Measurements from ENCODE around the gene PRPH2. TPM values are rescaled to one million over a fixed set of nuclear protein-coding genes. Genes with fewer than 3 reads are reported as not detected.
"Not testable (repeated sequence)": the region's sequence is repeated elsewhere in the genome, so short reads cannot be mapped to it uniquely, and the experiment has no call there.

Gene PRPH2
- polyA plus RNA-seq, 12 donors: 2.4 to 7.9 (median 5.2) TPM; not detected in 1

DNA sequence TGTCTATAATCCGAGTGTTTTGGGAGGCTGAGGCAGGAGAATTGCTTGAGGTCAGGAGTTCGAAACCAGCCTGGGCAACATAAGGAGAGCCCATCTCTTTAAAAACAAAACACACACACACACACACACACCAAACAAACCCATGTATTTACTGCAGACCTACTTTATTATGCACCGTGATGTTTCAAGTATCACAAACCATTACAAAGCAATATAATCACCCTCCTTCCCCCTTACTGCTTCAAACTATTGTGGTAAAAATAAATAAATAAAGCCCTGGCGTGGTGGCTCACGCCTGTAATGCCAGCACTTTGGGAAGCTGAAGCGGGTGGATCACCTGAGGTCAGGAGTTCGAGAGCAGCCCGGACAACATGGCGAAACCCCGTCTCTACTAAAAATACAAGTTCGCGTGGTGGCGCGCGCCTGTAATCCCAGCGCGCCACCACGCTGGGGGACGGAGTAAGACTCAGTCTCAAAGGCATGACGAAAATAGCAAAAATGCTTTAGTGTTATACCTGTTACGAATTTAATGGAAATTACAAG lies 22.0 kb upstream of the PRPH2 start:
- DNase-seq: no peak

DNA sequence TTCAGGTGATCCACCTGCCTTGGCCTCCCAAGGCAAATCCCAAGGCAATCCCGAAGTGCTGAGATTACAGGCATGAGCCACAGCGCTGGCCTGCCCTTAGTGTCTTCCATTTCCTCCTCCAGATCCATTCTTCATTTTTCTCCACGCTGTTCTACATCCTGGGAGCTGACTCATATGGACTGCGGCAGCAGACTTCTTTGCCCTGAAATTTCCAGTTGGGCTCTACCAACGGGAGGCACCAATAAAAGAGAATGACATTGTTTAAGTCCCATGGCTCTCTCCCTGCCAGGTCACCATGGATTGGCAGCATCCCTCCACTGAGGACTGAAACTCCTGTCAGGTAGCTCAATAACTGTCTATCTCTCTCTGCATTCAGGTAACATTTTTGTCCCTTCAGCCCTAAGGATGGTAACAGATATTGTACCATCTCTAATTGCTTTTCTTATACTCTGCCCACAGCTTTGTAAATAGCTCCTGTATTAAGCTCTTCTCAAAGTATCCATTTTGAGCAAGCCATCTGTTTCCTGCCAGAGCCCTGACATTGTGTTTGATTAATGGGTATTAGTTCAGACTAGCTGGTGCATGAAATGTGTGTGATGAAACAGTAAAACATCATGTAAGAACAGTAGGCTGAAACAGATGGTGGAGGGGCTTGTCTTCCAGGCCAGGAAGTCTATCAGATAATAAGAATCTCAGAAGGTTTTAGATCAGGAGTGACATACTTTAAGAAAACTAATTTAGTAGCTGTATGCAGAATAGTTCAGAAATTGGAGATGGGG lies 19.9 kb upstream of the PRPH2 start:
- DNase-seq: no peak

DNA sequence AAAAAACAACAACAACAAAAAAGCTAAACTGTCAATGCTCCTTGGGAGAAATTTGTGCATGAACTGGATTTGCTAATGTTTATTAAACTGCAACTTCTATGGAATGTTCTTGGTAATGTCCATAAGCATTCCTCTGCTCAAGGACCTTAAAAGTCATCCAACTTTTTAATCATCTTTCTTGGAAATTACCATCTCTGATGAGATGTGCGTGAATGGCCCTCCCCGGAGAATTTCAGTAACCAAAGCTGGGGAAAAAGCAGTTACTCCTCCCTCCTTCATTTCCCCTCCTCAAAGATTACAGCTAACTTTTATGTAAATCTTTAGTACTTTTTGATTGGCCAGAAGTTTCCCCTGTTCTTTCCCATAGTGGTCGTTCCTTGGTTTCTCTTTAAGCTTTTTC lies 18.3 kb upstream of the PRPH2 start:
- DNase-seq: no peak

DNA sequence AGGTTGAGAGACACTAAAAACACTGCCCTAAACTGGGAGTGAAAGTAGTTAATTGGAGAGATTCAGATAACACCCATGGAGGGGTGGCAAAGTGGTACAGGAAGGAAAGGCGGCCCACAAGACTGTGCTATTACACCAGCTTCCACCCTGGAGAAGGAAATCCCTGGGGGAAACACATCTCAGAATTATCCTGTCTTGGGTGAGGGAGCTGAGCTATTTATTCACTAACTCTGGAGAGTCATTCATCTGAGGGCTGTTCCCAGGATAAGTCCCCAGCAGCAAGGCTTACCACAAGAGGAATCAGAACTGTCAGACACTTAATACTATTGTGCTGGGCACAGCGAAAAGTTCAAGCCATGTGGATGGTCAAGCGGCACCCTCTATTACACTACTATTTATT lies 13.6 kb upstream of the PRPH2 start:
- DNase-seq: no peak

DNA sequence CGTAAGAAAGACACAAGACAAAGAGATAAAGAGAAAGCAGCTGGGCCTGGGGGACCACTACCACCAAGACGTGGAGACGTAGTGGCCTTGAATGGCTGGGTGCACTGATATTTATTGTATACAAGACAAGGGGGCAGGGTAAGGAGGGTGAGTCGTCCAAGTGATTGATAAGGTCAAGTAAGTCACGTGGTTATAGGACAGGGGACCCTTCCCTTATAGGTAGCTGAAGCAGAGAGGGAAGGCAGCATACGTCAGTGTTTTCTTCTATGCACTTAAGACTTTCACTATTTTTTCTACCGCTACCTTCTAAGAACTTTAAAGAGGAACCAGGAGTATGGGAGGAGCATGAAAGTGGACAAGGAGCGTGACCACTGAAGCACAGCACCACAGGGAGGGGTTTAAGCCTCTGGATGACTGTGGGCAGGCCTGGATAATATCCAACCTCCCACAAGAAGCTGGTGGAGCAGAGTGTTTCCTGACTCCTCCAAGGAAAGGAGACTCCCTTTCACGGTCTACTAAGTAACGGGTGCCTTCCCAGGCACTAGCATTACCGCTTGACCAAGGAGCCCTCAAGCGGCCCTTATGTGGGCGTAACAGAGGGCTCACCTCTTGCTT lies 11.6 kb upstream of the PRPH2 start:
- DNase-seq: not testable (repeated sequence)

DNA sequence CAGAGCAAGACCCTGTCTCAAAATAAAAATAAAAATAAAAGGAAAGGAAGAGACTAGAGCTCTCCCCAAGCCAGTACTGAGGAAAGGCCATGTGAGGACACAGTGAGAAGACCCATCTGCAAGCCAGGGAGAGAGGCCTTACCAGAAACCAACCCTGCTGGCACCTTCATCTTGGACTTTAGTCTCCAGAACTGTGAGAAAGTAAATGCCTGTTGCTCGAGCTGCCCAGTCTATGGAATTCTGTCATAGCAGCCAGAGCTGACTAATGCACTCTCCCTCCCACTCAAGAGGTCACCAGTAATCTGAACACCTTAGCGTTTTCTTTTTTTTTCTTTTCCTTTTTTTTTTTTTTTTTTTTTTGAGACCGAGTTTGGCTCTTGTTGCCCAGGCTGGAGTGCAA lies 7.3 kb upstream of the PRPH2 start:
- DNase-seq: no peak

DNA sequence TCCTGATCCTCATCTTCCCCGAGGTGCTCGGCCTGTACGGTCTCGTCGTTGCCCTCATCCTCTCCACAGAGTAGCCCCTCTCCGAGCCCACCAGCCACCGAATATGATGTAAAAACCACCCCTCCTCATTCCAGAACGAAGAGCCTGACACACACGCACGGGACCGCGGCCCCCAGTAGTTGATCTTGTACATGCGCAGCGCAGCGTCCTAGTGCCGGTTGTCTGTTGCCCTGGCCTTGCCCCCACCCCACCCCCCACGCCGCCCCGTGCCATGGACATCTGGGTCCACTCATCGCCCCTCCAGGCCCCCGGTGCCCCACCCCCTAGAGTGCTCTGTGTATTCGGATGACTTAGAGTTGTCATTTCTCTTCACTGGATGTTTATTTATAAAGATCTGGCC lies 5.2 kb upstream of the PRPH2 start:
- DNase-seq: no peak

DNA sequence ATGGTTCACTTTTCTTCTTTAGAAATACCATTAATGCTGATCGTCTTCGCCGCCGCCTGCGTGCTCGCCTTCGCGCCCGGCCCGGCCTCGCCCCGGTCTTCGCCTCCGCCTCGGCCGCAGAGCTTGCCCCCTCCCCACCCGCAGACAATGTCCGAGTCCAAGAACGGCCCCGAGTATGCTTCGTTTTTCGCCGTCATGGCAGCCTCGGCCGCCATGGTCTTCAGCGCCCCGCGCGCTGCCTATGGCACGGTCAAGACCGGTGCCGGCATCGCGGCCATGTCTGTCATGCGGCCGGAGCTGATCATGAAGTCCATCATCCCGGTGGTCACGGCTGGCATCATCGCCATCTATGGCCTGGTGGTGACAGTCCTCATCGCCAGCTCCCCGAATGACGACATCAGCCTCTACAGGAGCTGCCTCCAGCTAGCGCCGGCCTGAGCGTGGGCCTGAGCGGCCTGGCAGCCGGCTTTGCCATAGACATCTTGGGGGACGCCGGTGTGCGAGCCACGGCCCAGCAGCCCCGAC lies 4.8 kb upstream of the PRPH2 start:
- DNase-seq: peak; percentile 50

DNA sequence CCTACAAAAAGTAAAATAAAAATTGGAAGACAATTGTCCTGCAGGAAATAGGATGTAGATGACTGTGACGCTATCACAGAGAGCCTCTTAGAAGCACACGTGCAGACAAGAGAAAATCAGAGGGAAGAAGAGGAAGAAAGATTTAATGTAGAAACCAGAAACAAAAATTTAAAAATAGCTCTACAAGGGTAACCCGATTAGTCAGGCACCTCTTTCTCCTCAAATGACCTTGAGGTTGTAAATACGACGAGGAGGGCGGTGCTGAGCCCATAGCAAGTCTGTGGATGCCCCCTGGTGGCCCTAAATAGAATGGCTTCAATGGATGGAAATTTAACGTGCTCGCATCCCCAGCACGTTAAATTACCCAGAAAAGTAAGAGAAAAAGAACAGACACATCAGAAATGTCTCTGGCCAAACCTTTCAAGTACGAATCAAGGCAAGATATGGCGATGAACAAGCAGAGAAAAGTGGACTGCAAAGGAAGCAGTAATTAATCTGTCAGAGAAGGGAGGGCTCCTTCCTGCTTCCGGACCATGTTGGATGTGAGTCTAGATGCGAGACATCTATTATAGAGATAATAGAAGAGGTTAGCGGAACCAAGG lies 4.2 kb upstream of the PRPH2 start:
- DNase-seq: peak; percentile 86

DNA sequence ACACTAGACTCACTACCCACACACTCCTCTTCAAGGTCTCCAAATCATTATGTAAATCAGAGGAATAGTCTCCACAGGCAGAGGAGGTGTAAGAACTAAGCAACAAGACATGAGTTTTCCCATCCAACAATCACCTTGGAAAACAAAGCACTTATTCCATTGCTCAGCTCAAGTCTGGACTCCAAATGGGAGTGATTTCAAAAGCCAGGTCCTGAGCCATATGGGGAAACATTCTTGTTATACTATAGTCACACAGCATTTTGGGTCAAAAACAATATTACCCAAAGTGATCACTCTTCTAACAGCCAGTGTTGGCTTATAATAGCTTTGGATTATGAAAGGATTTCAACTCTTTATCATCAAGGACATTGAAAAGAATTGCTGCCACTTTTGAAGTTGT lies 3.6 kb upstream of the PRPH2 start:
- DNase-seq: no peak

DNA sequence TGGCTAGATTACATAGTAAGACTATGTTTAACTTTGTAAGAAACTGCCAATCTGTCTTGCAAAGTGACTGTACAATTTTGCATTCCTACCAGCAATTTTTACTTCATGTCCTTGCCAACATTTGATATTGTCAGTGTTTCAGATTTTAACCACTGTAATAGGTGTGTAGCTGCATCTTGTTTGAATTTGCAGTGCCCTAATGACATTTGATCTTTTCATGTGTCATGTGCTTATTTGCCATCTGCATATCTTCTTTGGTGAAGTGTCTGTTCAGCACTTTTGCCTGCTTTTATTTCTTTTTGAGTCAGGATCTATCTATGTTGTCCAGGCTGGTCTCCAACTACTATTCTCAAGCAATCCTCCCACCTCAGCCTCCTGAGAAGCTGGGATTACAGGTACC lies 2.4 kb upstream of the PRPH2 start:
- no peak for DNase-seq

DNA sequence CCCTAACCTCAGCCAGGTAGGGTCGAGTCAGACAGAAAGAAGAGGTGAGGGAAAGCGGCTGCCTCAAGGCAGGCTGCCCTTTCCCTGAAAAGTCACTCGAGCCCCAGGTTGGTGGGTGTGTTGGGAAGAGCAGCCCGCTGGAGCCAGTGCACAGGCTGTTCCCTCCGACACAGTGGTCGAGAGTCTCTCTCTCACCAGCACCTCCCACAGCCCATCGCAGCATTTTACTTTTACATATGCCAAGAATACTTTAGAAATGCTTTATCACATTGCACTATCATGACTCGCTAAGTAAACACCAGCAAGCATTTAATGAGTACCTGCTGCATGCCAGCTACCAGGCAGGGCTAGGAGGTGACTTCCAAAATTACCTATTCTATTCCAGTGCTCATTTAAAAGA lies 1.7 kb downstream of the PRPH2 start:
- DNase-seq: no peak

DNA sequence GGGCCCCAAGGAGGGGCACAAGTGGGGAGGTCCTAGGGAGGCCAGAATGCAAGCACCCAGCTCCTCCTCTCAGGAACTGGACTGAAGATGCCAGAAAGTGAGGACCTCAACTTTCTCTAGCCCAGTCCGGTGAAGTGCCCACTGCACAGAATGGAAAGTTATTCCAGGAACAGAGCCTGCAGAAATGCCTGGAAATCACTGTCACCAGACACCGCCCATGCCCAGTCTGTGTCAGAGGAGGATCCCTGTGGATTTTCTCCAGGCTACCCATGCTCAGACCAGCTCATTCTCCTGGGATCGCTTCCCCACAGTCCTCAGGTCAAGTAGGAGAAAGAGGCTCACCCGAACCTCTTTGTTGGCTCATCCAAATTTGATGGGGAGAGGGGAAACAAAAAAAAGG lies 6.5 kb downstream of the PRPH2 start:
- DNase-seq: no peak

DNA sequence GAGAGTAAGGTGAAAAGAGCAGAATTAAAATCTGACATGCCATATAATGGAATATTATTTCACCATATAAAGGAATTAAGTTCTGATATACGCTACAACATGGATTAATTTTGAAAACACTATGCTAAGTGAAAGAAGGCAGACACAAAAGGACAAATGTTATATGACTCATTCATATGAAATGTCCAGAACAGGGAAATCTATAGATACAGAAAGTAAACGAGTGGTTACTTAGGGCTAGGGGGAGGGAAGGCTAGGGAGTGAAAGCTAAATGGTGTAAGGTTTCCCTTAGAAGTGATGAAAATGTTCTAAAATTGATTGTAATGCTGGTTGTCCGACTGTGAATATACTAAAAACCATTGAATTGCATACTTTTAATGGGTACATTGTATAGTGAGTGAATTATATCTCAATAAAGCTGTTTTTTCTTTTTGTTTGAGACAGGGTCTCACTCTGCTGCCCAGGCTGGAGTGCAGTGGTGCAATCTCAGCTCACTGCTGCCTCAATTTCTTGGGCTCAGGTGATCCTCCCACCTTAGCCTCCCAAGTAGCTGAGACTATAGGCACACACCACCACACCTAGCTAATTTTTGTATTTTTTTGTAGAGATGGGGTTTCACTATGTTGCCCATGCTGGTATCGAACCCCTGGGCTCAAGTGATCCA lies 8.2 kb downstream of the PRPH2 start:
- no peak for DNase-seq

DNA sequence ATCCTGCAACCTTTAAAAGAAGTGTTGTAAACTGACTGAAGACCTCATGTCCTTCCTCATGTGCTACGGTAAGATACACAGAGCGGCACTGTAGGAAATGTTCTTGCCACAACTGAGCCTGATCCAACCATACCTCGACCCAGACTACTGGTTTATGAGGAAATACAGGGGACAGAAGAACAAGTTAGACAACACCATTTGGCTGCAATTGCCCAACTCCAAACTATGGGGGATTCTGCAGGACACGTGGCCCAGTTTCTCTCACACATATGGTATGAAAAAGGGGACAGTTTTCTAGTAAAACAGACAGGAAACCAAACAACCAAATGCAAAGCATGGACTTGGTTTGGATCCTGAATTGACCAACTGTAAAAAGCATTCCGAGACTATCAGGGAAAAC lies 10.5 kb downstream of the PRPH2 start:
- no peak for DNase-seq

DNA sequence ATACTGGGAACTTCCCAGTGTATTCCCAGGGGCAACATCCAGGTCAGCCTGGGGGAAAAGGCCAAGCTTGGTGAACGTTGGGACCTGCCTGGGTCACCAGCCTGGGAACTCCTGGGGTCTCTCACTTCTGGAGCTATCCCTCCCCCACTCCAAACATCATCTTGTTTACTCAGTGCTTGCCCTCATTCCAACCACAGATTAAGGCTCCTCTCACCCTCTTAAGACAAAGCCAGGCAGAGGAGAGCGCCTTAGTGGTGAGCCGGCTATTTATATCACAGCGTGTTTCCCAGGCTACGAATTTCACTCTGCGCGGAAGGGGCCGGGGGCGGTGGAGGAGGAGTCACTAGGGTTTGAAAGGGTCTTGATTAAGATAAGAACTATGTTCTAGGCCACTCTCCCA lies 12.1 kb downstream of the PRPH2 start:
- DNase-seq: no peak

DNA sequence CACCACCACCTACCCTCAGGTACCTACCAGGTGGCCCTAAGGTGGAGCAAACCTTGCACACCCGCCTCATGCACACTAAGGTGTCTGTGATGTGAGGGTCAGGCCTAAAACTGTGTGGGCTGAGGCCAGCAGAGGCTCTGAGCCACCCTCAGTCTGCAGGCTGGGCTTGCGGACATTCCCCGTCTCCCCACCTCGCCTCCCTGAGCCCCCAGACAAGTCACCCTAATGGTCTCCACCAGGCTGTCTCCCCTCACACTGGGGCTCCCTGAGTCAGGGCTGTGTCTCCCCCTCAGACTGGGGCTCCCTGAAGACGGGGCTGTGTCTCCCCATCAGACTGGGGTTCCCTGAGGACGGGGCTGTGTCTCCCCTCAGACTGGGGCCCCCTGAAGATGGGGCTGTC lies 12.5 kb downstream of the PRPH2 start:
- no peak for DNase-seq

DNA sequence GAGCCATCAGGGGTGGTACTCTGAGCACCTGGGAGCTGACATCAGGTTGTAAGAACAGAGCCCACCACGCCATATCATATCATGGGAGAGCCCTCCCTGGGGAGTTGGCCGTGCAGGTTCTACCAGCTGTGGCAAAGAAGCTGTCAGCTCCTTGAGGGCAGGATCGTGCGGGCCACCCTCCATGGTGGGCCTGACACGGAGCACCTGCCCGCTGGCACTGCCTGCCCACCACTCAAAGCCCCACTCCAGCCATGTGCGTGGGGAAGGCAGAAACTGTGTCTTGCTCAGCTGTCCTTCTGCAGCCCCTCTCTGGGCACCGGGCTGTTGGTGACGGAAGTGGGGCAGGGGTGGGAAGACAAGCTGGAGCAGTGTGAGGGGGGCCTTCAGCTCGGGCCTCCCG lies 14.3 kb downstream of the PRPH2 start:
- DNase-seq: no peak

DNA sequence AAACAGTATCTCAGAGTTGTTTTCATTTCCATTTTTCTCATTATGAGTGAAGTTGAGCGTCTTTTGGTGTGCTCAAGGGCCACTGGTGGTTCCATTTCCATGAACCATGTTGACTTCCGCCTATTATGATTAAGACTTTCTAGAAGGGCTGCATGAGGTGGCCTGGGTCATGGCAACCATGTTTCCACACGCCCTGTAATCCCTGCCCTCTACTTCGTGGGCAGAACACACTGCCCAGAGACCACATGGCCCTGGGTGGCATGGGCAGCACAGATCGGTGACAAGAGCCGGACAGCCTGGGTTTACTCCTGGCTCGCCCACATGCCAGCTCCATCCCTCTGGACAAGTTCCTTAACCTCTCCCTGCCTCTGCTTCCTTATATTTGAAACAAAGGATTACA lies 14.8 kb downstream of the PRPH2 start:
- DNase-seq: no peak

DNA sequence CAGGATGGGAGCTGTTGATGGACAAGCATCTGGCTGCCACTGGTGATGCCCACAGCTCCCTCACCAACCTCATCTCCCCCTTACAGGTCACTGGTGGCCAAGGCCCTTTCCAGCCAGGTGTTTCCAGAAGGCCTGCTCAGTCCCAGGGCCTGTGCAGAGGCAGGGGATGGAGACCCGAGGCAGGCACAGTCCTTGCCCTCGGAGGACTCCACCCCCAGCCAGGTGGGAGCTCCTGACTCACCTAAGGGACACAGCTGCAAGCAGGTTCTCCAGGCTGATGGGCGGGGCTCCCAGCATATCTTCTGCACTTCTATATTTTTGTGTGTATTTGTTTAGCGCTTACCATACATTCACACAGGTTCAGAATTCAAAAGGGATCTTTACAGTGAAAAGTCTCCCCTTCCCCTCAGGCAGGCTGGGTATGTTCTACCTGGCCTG lies 17.4 kb downstream of the PRPH2 start:
- no peak for DNase-seq

DNA sequence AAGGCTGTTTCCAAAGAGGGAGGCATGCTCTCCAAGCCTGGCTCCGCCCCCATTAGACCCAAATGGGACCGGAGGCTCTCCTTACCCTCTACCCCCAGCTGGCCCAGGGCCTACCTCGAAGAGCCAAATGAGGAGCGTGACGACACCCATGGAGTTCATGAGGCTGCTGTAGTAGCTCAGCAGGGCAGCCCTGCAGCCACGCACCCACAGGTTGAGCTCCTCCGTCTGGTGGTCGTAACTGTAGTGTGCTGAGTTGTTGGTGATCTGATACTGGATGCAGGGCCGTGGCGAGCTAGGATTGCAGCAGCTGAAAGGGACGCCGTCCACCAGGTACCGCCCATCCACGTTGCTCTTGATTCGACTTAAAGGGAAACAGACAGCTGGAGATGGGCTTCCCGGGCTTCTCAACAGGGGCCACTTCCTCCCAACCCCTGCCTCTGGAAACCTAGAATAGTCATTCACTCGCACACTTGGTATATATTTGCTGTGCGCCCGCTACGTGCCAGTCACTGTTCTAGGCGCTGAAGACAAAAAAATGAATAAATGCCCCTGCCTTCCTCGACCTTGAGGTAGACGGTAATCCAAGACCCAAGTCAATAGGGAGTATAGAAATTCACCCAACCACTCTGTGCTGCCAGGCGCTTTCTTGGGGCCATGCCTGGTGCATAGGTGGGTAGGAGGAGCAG lies 18.0 kb downstream of the PRPH2 start:
- peak; percentile 77 for DNase-seq

DNA sequence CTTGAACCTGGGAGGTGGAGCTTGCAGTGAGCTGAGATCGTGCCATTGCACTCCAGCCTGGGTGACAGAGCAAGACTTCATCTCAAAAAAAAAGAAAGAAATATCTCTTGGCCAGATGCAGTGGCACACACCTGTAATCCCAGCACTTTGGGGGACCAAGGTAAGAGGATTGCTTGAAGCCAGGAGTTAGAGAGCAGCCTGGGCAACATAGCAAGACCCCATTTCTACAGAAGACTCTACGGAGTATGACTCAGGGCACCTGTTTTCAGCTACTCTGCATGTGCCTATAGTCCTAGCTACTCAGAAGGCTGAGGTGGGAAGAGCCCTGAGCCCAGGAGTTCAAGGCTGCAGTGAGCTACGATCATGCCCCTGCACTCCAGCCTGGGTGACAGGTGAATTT lies 19.6 kb downstream of the PRPH2 start:
- not testable (repeated sequence) for DNase-seq

Data from muscle of arm (tissue), 12 donors.